Neuron (in vitro differentiated cells): ENCODE data around the gene CYP2C18.
"Not testable (repeated sequence)": the region's sequence is repeated elsewhere in the genome, so short reads cannot be mapped to it uniquely, and the experiment has no call there.

Source experiments
- H2AFZ ChIP-seq: one replicate; pipeline ENCODE4 v1.6.1; 2013; ENCODE audit warnings: low read depth, mild to moderate bottlenecking, inconsistent platforms, low read length, moderate library complexity
- H3K27me3 ChIP-seq: one replicate; pipeline ENCODE4 v1.6.1; 2013; ENCODE audit warnings: low read length; ENCODE audit not compliant: insufficient read depth
- H3K36me3 ChIP-seq: one replicate; pipeline ENCODE4 v1.6.1; 2013; ENCODE audit warnings: low read length; ENCODE audit not compliant: insufficient read depth
- H3K4me1 ChIP-seq: one replicate; pipeline ENCODE4 v1.6.1; 2013; ENCODE audit warnings: low read length; ENCODE audit not compliant: insufficient read depth
- H3K4me3 ChIP-seq: 2 replicates; pipeline ENCODE4 v1.5.1; 2013; ENCODE audit warnings: mild to moderate bottlenecking, low read length, moderate library complexity
- H3K9me3 ChIP-seq: one replicate; pipeline ENCODE4 v1.6.1; 2013; ENCODE audit warnings: low read length

The CYP2C18 gene

DNA sequence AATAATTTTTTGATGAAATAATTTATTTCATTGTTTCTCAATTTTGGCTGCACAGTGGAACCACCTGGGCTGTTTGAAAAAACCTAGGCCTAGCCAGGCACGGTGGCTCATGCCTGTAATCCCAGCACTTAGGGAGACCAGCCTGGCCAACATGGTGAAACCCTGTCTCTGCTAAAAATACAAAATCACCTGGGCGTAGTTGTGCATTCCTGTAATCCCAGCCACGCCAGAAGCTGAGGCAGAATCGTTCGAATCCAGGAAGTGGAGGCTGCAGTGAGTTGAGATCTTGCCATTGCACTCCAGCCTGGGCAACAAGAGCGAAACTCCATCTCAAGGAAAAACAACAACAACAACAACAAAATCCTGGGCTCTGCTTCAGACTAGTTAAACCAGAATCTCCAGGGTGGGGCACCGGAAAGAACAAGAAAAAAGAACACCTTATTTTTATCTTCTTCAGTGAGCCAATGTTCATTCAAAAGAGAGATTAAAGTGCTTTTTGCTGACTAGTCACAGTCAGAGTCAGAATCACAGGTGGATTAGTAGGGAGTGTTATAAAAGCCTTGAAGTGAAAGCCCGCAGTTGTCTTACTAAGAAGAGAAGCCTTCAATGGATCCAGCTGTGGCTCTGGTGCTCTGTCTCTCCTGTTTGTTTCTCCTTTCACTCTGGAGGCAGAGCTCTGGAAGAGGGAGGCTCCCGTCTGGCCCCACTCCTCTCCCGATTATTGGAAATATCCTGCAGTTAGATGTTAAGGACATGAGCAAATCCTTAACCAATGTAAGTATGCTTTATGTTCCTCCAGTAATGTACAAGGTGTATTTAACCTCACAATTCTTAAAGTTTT lies at the start of gene CYP2C18:
TSS of gene CYP2C18 (plus strand) at position 516 of the 841 bp plus-strand sequence. CDS start at position 607, 91 bp downstream.
- Histone ChIP-seq H3K36me3 (no peaks in the 10 kb centered on the region), H3K4me1 (no peaks in the 10 kb centered on the region), H3K27me3 (no peaks in the 10 kb centered on the region), H3K9me3 (no peaks in the 10 kb centered on the region), H3K4me3 (no peak within 1 kb of the TSS), H2AFZ (no peak within 1 kb of the TSS)

DNA sequence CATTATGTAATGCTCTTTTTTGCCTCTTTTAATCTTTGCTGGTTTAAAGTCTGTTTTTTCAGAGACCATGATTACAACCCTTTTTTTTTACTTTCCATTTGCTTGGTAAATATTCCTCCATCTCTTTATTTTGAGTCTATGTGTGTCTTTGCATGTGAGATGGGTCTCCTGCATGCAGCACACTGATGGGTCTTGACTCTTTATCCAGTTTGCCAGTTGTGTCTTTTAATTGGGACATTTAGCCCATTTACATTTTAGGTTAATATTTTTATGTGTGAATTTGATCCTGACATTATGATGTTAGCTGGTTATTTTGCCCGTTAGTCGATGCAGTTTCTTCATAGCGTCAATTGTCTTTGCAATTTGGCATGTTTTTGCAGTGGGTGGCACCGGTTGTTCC lies 45.4 kb upstream of the CYP2C18 start:
- H3K27me3 ChIP-seq, H3K36me3 ChIP-seq, H2AFZ ChIP-seq, H3K4me3 ChIP-seq, H3K4me1 ChIP-seq, H3K9me3 ChIP-seq: not testable (repeated sequence)

- no peaks in the 10 kb centered on the region for H3K4me1 ChIP-seq
These were observed 43.6 kb upstream of the CYP2C18 start for GRCh38 chr10:94639902-94640301.

DNA sequence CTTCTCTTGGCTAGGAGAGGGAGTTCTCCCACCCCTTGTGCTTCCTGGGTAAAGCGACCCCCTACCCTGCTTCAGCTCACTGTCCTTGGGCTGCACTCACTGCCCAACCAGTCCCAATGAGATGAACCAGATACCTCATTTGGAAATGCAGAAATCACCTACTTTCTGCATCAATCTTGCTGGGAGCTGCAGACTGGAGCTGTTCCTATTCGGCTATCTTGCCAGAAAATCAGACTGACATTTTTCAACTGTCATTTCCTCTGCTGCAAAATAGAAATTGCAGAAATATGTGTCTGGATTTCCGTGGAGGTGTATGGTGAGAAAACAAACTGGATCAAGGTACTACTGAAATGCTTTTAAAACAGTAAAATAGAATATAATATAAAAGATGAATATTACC lies 43.0 kb upstream of the CYP2C18 start:
- no peak overlapping the region for H2AFZ ChIP-seq
- H3K4me1 ChIP-seq = no peaks in the 10 kb centered on the region
- no peaks in the 10 kb centered on the region for H3K36me3 ChIP-seq
- H3K9me3 ChIP-seq = no peaks in the 10 kb centered on the region
- H3K27me3 ChIP-seq = no peaks in the 10 kb centered on the region
- H3K4me3 ChIP-seq = no peak overlapping the region

More at GRCh38 chr10:94639902-94640301, 43.6 kb upstream of the CYP2C18 start:
- Histone ChIP-seq H2AFZ (no peak overlapping the region), H3K9me3 (no peaks in the 10 kb centered on the region), H3K36me3 (no peaks in the 10 kb centered on the region), H3K27me3 (no peaks in the 10 kb centered on the region), H3K4me3 (no peak overlapping the region)

DNA sequence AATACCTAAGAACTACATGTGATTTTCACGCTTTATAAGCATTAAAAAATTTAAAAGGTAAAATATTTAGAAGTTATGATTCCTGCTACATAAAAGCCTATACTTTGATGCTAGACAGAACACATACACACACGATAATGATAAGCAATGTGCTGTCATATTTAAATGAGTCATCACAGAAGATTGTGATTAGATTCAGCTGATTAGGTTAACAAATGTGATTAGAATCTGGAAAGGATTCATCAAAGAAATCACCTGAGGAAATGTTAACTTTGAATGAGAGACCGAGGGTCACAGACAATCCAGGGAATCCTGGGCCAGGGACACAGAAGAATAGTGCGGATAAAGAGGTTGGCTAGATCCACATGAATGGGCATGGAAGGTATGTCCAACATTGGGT lies 42.0 kb upstream of the CYP2C18 start:
- Histone ChIP-seq H3K4me3 (no peak overlapping the region), H3K4me1 (no peaks in the 10 kb centered on the region), H3K27me3 (no peaks in the 10 kb centered on the region), H2AFZ (no peak overlapping the region), H3K9me3 (no peaks in the 10 kb centered on the region), H3K36me3 (no peaks in the 10 kb centered on the region)

DNA sequence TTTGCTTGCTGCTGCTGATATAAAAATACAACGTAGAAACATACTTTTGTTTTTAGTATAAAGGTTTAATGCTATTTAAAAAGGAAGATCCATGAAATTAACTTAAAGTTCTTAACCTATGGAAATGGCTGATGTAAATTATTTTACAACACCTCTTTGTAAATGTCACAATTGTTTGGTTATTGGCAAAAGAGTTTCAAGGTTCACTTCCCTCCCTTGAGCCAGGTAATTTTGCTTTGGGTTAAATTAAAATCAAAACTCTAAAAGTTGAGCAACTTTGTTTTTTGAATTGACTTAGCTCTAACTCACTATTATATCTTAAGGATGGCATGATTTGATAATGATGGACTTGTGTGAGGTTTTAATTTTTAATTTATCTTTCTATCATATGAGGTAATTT lies 39.2 kb upstream of the CYP2C18 start:
- no peaks in the 10 kb centered on the region for H3K9me3 ChIP-seq
- no peak overlapping the region for H3K4me3 ChIP-seq
- no peaks in the 10 kb centered on the region for H3K36me3 ChIP-seq
- H3K4me1 ChIP-seq = no peaks in the 10 kb centered on the region
- H3K27me3 ChIP-seq = no peaks in the 10 kb centered on the region
- no peak overlapping the region for H2AFZ ChIP-seq

DNA sequence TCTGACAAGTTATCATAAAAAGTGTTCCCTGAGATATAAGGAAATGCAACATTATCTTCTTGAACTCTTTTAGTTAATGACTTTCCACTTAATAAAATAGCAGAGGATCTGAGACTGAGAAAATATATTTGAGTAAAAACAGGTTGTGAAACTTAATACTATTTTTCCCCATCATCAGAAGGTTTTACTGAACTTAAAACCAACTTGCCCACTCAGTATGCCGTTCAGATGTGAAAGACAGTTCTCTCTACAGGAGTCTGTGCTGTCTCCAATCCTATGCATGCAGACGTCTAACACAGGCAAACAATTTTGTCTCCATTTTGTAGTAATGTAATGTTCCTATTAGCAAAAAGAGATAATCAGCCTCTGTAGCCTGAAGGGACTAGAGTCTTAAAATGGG lies 38.2 kb upstream of the CYP2C18 start:
- H3K9me3 ChIP-seq = no peaks in the 10 kb centered on the region
- no peak overlapping the region for H3K4me3 ChIP-seq
- no peaks in the 10 kb centered on the region for H3K4me1 ChIP-seq
- H3K27me3 ChIP-seq = no peaks in the 10 kb centered on the region
- H3K36me3 ChIP-seq = no peaks in the 10 kb centered on the region
- H2AFZ ChIP-seq = no peak overlapping the region

GRCh38 chr10:94655201-94655600 lies 28.3 kb upstream of the CYP2C18 start:
- not testable (repeated sequence) for H3K27me3 ChIP-seq, H3K4me1 ChIP-seq, H3K4me3 ChIP-seq, H3K9me3 ChIP-seq, H2AFZ ChIP-seq, H3K36me3 ChIP-seq

- not testable (repeated sequence) for H2AFZ ChIP-seq, H3K4me1 ChIP-seq, H3K36me3 ChIP-seq, H3K4me3 ChIP-seq, H3K9me3 ChIP-seq, H3K27me3 ChIP-seq
These were observed 20.5 kb upstream of the CYP2C18 start for GRCh38 chr10:94663061-94663460.

DNA sequence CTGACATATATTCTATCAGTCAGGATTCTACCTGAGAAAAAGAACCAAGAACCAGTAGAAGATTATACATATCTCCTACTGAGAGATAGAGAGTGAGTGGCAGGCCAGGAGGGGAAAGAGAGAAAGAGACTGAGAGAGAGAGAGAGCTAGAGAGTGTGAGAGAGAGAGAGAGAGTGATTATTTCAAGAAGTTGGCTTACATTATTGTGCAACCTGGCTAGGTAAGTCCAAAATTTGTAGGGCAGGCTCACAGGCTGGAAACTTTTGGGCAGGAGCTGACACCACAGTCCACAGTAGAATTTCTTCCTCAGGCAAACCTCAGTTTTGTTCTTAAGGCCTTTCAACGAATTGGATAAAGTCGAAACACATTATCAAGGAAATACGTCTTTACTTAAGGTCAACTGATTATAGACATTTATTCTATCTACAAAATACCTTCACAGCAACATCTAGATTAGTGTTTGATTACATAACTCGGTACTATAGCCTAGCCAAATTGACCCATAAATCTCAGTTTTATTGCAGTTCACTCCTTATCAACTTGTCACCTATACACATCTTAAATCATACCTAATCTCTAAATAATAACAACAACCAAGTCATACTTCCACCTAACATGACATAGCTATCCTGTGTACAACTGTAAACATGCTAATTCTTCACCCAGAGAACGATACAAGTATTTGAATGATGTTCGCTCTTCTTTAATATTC lies 17.0 kb upstream of the CYP2C18 start:
- H2AFZ ChIP-seq = no peak overlapping the region
- no peaks in the 10 kb centered on the region for H3K27me3 ChIP-seq
- H3K4me1 ChIP-seq = no peaks in the 10 kb centered on the region
- no peak overlapping the region for H3K4me3 ChIP-seq
- no peaks in the 10 kb centered on the region for H3K9me3 ChIP-seq
- no peaks in the 10 kb centered on the region for H3K36me3 ChIP-seq

- no peaks in the 10 kb centered on the region for H3K4me1 ChIP-seq
- H3K36me3 ChIP-seq = no peaks in the 10 kb centered on the region
- H3K9me3 ChIP-seq = no peaks in the 10 kb centered on the region
- no peak overlapping the region for H2AFZ ChIP-seq
- no peaks in the 10 kb centered on the region for H3K27me3 ChIP-seq
- H3K4me3 ChIP-seq = no peak overlapping the region
These were observed 9.8 kb upstream of the CYP2C18 start for GRCh38 chr10:94673614-94674321.

- no peak overlapping the region for H2AFZ ChIP-seq
- no peaks in the 10 kb centered on the region for H3K36me3 ChIP-seq
- H3K9me3 ChIP-seq = no peaks in the 10 kb centered on the region
- no peaks in the 10 kb centered on the region for H3K4me1 ChIP-seq
- H3K27me3 ChIP-seq = no peaks in the 10 kb centered on the region
- H3K4me3 ChIP-seq = no peak overlapping the region
These were observed 7.0 kb upstream of the CYP2C18 start for GRCh38 chr10:94676496-94676895.

DNA sequence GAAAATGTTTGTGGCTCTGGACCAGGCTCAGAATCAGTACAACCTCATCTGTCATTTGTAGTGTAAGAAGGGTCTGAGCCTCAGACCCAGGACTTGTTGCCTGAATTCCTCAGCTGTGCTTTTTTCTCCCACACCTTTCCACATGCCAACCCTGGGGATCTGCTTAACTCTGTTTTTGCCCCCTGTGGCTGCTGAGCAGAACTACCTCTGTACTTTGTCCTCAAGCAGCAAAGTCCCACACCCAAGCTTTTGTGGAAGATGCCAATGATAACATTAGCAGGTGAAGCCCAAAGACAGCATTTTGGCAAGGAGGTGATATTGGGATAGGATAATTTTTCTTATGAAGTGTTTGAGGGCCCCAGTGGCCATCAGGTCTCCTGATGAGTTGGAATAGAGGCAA lies 5.8 kb upstream of the CYP2C18 start:
- Histone ChIP-seq H3K27me3 (no peaks in the 10 kb centered on the region), H3K9me3 (no peaks in the 10 kb centered on the region), H3K36me3 (no peaks in the 10 kb centered on the region), H2AFZ (no peak overlapping the region), H3K4me3 (no peak overlapping the region), H3K4me1 (no peaks in the 10 kb centered on the region)
